Limb (tissue), 2 donors: Measurements from ENCODE around the gene FCRL2.

Source experiments
- DNase-seq, 2 donors: peaks; one replicate each; pipeline ENCODE4 v3.0.0-alpha.2; 2016; ENCODE audit errors: extremely low spot score in 2 of 2

The FCRL2 gene, protein sequence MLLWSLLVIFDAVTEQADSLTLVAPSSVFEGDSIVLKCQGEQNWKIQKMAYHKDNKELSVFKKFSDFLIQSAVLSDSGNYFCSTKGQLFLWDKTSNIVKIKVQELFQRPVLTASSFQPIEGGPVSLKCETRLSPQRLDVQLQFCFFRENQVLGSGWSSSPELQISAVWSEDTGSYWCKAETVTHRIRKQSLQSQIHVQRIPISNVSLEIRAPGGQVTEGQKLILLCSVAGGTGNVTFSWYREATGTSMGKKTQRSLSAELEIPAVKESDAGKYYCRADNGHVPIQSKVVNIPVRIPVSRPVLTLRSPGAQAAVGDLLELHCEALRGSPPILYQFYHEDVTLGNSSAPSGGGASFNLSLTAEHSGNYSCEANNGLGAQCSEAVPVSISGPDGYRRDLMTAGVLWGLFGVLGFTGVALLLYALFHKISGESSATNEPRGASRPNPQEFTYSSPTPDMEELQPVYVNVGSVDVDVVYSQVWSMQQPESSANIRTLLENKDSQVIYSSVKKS

GRCh38 chr1:157776971-157777391 lies at the start of gene FCRL2:
Gene FCRL2, minus strand, starts transcription at chr1:157777132. Its CDS starts 59 bp downstream, at chr1:157777073.
- no peak for DNase-seq

DNA sequence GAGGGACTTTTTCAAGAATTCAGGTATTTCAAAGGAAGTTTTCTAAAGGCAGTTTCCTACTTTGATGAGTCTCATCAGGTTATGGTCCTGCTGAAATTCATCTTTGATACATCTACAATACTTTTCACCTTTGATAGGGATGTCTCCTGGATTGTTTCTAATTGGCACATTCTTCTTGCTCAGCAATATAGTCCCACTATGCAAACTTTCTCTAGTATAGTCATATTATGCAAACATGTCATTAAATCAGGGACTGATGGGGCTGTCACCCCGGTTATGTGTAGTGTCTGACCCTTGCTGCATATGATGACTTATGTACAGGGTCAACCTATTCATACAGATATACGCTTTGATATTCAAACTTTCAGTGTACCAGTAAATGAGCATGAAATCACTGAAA lies 43.4 kb upstream of the FCRL2 start:
- DNase-seq: no peak

- DNase-seq: no peak
Observed at GRCh38 chr1:157819896-157820295, 43.0 kb upstream of the FCRL2 start, which contains the start of gene FCRL1. Gene FCRL1, minus strand, starts transcription at chr1:157820120. Its CDS starts 83 bp downstream, at chr1:157820037.

DNA sequence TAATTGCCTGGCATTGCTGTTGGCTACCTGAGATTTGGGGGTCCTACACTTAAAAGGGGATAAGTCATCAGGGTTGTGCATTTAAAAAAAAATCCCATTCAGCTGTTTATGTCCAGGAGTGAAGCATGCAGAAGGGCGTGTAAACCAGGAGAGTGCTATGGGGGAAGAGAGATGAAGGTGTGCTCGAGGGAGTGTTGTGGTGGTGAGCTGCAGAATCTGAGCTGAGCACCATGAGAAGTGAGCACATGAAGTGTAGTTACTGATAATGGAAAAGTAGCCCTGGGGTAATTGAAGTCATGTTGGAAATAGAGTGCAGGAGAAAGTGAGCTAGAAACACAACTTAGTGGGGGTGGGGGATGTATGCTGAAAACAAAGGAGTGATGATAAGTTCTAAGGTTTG lies 42.3 kb upstream of the FCRL2 start:
- no peak for DNase-seq

- DNase-seq: no peak
Observed at GRCh38 chr1:157813269-157813668, 36.3 kb upstream of the FCRL2 start.

DNA sequence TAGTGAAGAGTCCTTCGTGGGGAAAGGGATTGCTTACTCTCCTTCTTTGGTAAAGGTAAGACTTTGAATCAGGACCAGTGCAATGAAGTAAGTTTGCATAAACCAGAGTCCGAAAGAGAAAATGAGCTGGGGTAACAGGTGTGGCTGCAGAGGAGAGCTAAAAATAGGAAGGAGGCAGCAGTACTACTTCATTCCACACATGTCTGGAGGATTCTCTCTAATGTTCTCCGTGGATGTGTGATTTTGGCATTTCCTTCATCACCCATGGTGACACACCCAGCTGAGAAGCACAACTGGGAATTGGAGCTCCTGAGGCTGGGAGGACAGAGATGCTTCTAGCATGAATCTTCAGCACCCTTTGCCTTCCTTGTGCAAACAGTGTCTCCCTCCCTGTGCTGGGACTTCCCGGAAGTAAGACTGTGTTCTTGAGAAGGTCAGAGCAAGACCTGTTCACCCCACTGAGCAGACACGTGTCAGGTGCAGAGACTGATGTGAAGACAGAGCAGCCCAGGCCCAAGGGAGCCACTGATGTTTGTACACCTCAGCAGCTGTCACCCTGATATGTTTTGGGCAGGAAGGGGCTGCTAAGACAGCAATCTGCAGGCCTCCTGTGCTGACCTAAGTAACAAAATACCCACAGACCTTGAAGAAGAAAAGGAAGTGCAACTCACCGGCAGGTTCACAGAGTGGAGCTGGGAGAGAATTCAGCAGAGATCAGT lies 29.7 kb upstream of the FCRL2 start:
- no peak for DNase-seq

- DNase-seq: no peak
Observed at GRCh38 chr1:157803851-157804250, 26.9 kb upstream of the FCRL2 start.

DNA sequence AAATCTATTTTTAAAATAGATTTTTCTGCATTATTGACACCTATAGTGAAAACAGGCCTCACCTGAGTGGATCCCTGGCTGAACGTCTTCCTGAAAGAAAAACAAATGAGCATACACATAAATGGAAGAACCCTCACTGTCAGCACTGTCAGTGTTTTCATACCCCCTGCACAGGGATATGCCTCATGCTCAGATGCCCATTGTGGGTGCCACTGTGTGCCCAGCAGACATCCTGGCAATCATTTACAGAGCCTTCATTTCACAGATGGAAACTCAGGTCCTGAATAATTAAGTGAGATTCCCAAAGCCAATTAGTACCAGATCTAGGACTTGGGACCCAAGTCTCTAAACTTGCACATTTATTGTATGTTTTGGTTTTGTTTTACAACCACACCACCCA lies 23.1 kb upstream of the FCRL2 start:
- no peak for DNase-seq

- no peak for DNase-seq
Observed at GRCh38 chr1:157798211-157798610, 21.3 kb upstream of the FCRL2 start.

DNA sequence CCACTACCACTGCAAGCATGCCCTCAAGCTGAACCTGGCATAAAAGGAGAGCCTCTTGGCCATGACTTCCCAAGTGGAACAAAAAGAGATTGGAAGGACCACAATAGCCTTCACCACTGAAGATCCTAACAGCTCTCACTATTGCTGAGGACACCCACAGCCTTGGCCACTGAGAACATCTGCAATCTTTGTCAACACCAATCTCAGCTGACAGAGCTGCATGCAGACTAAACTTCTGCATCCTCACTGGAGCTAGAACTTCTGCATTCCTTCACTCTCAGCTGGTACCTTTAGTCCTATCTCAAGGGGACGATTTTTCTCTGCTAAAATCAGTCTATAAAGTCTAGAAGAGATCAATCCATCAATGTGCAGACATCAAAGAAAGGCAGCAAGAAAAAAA lies 8.3 kb upstream of the FCRL2 start:
- DNase-seq: no peak

DNA sequence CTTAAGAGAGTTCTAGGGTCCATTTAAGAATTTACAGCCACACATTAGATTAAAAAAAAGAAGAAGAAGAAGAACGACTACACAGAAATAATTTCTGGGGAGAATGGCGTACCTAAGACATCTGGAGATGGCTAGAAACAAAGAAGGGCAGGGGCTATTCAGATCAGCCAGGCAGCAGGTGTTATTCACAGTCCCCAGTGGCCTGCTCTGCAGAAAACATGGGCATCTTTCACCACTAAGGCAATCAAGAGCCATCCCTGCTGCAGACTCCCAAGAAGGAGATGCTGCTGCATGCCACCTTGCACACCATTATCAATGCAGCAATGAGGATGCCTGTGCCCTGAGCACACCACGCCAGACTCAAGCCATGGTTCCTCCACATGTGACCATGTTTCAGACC lies 7.9 kb upstream of the FCRL2 start:
- no peak for DNase-seq

GRCh38 chr1:157782931-157783330 lies 6.0 kb upstream of the FCRL2 start:
- DNase-seq: no peak

- DNase-seq: no peak
Observed at GRCh38 chr1:157781048-157781447, 4.1 kb upstream of the FCRL2 start.

GRCh38 chr1:157775101-157775870 lies 1.6 kb downstream of the FCRL2 start:
- DNase-seq: no peak

DNA sequence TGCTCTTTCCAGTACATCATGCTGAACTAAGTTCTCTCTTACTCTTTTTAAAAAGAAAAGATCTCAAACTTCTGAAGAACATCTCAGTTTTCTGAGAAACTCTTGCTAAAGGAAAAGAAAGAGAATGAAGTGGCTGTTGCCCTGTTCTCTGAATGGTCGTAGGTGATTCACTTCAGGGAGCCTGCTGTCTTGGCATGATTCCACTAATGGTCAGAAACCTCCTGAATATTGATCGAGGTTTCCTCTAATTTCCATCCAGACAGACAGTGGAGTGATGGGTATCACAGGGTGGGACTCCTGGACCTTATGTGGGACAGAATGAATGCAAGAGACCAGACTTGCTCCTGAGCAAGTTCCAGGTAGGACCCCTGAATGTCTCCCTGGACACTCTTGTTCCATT lies 2.5 kb downstream of the FCRL2 start:
- no peak for DNase-seq

DNA sequence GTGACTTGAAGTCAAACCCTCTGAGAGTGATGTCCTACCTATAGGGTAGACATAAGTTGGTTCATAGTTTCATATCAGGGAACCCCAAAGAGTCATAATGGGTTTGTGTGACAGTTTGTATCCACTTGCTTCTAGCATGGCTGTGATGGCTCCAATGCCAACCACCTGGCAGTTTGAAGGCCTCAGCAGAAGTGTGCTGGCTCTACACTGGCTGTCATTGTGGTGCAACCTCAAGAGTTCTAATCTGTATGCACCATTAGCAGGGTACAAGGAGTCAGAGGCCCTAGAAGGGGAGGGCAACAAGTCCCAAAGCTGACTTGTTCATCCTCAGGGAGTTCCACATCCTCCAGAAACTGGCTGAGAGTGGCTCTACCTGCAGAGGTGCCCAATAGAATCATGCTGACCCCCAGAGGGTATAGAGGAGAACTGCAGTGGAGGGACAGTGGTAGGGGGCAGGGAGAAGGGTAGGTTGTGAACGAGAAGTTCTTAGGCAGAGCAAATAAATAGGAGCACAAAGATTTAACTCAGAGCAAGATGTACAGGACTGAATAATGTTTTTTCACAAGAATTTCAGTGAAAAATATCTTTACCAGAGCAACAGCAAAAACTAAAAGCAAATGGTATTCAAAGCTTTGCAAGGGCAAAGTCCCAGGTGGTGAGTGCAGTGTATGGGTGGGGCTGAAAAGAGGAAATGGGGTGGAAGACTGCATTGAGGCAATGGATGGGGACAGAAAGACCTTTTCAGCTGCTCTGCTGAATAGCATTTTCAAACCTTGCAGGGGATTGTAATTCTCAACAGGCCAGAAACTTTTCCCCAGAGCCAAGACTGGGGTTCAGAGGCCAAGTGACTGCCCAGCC lies 3.2 kb downstream of the FCRL2 start:
- DNase-seq: no peak

GRCh38 chr1:157771661-157772425 lies 5.1 kb downstream of the FCRL2 start:
- no peak for DNase-seq

- DNase-seq: no peak
Observed at GRCh38 chr1:157770442-157771043, 6.4 kb downstream of the FCRL2 start.

DNA sequence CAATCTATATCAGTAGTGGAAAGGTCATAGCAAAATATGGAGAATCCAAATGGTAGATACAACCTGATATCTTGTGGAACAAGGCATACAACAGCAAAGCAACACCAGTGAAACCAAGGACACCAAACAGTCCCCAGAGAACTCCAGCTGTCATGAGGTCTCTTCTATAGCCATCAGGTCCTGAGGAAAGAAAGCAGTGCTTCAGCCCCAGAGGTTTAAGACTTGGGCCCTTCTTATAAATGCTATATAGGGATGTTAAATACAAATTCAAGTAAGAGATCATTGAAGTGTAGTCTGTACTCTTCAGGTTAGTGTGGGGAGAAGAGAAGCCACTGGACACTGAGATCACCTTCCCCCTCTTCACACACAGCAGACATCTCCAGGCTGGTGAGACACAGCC lies 10.1 kb downstream of the FCRL2 start:
- no peak for DNase-seq

DNA sequence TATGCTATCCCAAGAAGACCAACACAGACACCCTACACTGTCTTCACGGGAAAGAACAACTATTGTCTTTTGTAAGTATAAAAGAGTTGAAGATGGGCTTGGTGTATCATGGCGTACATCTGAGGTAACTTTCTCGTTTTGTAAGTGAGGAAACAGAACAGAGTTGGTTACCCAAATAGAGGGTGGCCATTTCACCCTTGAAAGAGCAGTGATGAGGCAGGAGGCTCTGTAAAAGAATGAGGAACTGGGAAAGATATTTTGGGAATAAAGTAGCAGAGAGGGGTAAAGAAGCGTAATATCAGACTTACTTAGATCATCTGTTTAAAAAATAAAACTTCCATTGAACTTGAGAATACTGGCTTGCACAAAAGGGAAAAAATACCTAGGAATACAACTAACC lies 18.9 kb downstream of the FCRL2 start:
- no peak for DNase-seq
